Neuron (in vitro differentiated cells): Measurements from ENCODE around the gene FMO1.

Experiments
- H2AFZ ChIP-seq: one replicate; pipeline ENCODE4 v1.6.1; 2013; ENCODE audit warnings: low read depth, mild to moderate bottlenecking, inconsistent platforms, low read length, moderate library complexity
- H3K27me3 ChIP-seq: one replicate; pipeline ENCODE4 v1.6.1; 2013; ENCODE audit warnings: low read length; ENCODE audit not compliant: insufficient read depth
- H3K36me3 ChIP-seq: one replicate; pipeline ENCODE4 v1.6.1; 2013; ENCODE audit warnings: low read length; ENCODE audit not compliant: insufficient read depth
- H3K4me1 ChIP-seq: one replicate; pipeline ENCODE4 v1.6.1; 2013; ENCODE audit warnings: low read length; ENCODE audit not compliant: insufficient read depth
- H3K4me3 ChIP-seq: 2 replicates; pipeline ENCODE4 v1.5.1; 2013; ENCODE audit warnings: mild to moderate bottlenecking, low read length, moderate library complexity
- H3K9me3 ChIP-seq: one replicate; pipeline ENCODE4 v1.6.1; 2013; ENCODE audit warnings: low read length

Gene FMO1

GRCh38 chr1:171248302-171248701 is at the start of gene FMO1:
Gene FMO1, plus strand, starts transcription at chr1:171248494. Its CDS starts 9,594 bp downstream, at chr1:171258088.
- Histone ChIP-seq H3K36me3 (no peaks in the 10 kb centered on the region), H3K9me3 (no peaks in the 10 kb centered on the region), H3K4me1 (peaks cover 6% of the 10 kb centered on the region), H2AFZ (no peak within 1 kb of the TSS), H3K4me3 (no peak within 1 kb of the TSS), H3K27me3 (peaks cover 16% of the 10 kb centered on the region)

- no peaks in the 10 kb centered on the region for H3K36me3 ChIP-seq
- no peak overlapping the region for H2AFZ ChIP-seq
- H3K4me1 ChIP-seq, result peaks cover 4% of the 10 kb centered on the region
- no peaks in the 10 kb centered on the region for H3K27me3 ChIP-seq
- H3K9me3 ChIP-seq, result no peaks in the 10 kb centered on the region
- H3K4me3 ChIP-seq, result no peak overlapping the region
These were observed 44.0 kb upstream of the FMO1 start for GRCh38 chr1:171204296-171204695.

GRCh38 chr1:171206204-171206977 is 41.9 kb upstream of the FMO1 start:
- H3K4me1 ChIP-seq, result peaks cover 16% of the 10 kb centered on the region
- no peak overlapping the region for H2AFZ ChIP-seq
- no peaks in the 10 kb centered on the region for H3K9me3 ChIP-seq
- no peaks in the 10 kb centered on the region for H3K36me3 ChIP-seq
- H3K27me3 ChIP-seq, result no peaks in the 10 kb centered on the region
- H3K4me3 ChIP-seq, result no peak overlapping the region

- Histone ChIP-seq H3K4me3 (no peak overlapping the region), H3K27me3 (no peaks in the 10 kb centered on the region), H3K36me3 (no peaks in the 10 kb centered on the region), H3K9me3 (no peaks in the 10 kb centered on the region), H3K4me1 (peaks cover 20% of the 10 kb centered on the region), H2AFZ (no peak overlapping the region)
These were observed 41.3 kb upstream of the FMO1 start for GRCh38 chr1:171206978-171207355.

- Histone ChIP-seq H3K9me3 (no peaks in the 10 kb centered on the region), H3K27me3 (no peaks in the 10 kb centered on the region), H3K4me3 (no peak overlapping the region), H3K36me3 (no peaks in the 10 kb centered on the region), H2AFZ (no peak overlapping the region), H3K4me1 (peaks cover 22% of the 10 kb centered on the region)
These were observed 40.9 kb upstream of the FMO1 start for GRCh38 chr1:171207377-171207776.

- Histone ChIP-seq H3K36me3 (no peaks in the 10 kb centered on the region), H2AFZ (no peak overlapping the region), H3K4me3 (no peak overlapping the region), H3K9me3 (no peaks in the 10 kb centered on the region), H3K27me3 (no peaks in the 10 kb centered on the region), H3K4me1 (peaks cover 32% of the 10 kb centered on the region)
These were observed 37.9 kb upstream of the FMO1 start for GRCh38 chr1:171210355-171210754.

- no peak overlapping the region for H2AFZ ChIP-seq
- no peaks in the 10 kb centered on the region for H3K27me3 ChIP-seq
- H3K36me3 ChIP-seq, result no peaks in the 10 kb centered on the region
- H3K4me1 ChIP-seq, result peaks cover 32% of the 10 kb centered on the region
- H3K9me3 ChIP-seq, result no peaks in the 10 kb centered on the region
- H3K4me3 ChIP-seq, result no peak overlapping the region
These were observed 35.5 kb upstream of the FMO1 start for GRCh38 chr1:171212607-171213351.

- H3K9me3 ChIP-seq, result no peaks in the 10 kb centered on the region
- no peaks in the 10 kb centered on the region for H3K27me3 ChIP-seq
- no peak overlapping the region for H2AFZ ChIP-seq
- H3K4me3 ChIP-seq, result no peak overlapping the region
- peaks cover 30% of the 10 kb centered on the region for H3K4me1 ChIP-seq
- no peaks in the 10 kb centered on the region for H3K36me3 ChIP-seq
These were observed 34.5 kb upstream of the FMO1 start for GRCh38 chr1:171213559-171214454.

GRCh38 chr1:171217658-171218443 is 30.4 kb upstream of the FMO1 start:
- Histone ChIP-seq H3K4me1 (peaks cover 25% of the 10 kb centered on the region), H3K27me3 (peaks cover 3% of the 10 kb centered on the region), H3K36me3 (no peaks in the 10 kb centered on the region), H3K9me3 (no peaks in the 10 kb centered on the region), H3K4me3 (no peak overlapping the region), H2AFZ (no peak overlapping the region)

GRCh38 chr1:171218661-171219060 is 29.6 kb upstream of the FMO1 start:
- Histone ChIP-seq H3K27me3 (peaks cover 3% of the 10 kb centered on the region), H3K4me1 (peaks cover 19% of the 10 kb centered on the region), H3K9me3 (no peaks in the 10 kb centered on the region), H2AFZ (no peak overlapping the region), H3K36me3 (no peaks in the 10 kb centered on the region), H3K4me3 (no peak overlapping the region)

GRCh38 chr1:171219346-171220080 is 28.8 kb upstream of the FMO1 start:
- no peaks in the 10 kb centered on the region for H3K9me3 ChIP-seq
- no peak overlapping the region for H2AFZ ChIP-seq
- no peaks in the 10 kb centered on the region for H3K36me3 ChIP-seq
- no peak overlapping the region for H3K4me3 ChIP-seq
- peaks cover 3% of the 10 kb centered on the region for H3K27me3 ChIP-seq
- H3K4me1 ChIP-seq, result peaks cover 19% of the 10 kb centered on the region

- peak overlapping the region; percentile 51 for H3K4me3 ChIP-seq
These were observed 28.2 kb upstream of the FMO1 start for GRCh38 chr1:171220081-171220420.

More at GRCh38 chr1:171220081-171220420, 28.2 kb upstream of the FMO1 start:
- Histone ChIP-seq H2AFZ (peak overlapping the region; percentile 76), H3K4me1 (peaks cover 19% of the 10 kb centered on the region), H3K9me3 (no peaks in the 10 kb centered on the region), H3K36me3 (no peaks in the 10 kb centered on the region), H3K27me3 (peaks cover 3% of the 10 kb centered on the region)
